HL-60/S4 (cell line): ENCODE measurements around the gene PLPP1.

Experiments used
- in situ Hi-C: fragments of 300-500 bp; cut with MboI; formaldehyde crosslinking; loops from 2 replicates; pipeline ENCODE4 v1.14.3; 2022; ENCODE audit warnings: low sequenced_read_pairs

PLPP1 gene

DNA sequence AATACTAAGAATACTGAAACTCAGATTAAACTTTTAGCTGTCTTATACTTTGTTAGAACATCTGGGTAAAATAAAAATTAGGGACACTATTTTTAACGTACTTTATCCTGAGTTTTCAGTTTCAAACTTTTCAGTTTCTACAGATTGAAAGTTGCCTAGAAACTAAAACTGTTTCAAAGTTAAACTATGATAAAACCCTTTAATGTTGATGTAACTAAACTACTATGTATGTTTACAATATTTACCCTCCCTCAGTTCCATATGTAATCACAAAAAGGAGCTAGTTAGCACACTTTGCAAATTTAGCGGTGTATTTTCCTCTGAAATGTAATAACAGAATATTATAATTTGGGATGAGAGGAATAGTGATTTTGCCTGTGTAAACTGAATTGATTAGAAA is 121.1 kb downstream of the PLPP1 start:
- in situ Hi-C loops = no loop called here

DNA sequence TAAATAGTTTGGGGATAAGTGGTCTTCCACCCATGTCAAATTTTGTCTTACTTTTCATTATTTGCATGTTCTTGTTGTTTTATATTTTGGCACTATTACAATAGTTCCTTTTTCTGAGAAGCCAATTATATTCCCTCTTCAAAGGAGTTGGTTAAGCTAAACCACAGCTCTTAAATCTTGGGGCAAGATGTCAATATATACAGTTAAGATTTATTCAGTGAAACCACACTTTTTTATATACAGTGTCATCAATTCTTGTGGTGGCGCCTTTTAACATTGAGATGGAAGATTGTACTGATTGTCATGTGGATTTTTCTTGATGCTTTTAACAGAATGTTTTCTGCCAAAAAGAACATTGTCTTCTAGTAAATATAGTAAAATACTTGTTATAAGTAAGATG is 122.9 kb downstream of the PLPP1 start:
- in situ Hi-C loops = no loop called here

DNA sequence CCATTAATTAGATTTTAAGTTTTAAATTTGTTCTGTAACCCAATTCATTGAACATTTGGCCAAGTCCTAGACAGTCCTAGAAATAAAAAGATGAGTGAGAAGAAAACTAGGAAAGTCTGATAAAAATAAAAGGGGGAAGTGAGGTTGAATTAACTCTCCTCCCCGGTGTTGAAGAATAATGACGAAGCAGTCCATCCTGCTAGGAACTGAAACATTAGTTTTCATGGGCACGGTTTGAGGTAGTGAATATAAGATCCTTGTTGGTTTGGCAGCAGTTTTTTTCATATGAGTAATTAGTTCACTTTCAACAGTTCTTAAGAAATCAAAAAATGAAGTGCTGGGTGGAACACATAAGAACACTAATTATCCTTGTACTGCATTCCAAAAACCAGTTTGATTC is 123.9 kb downstream of the PLPP1 start:
- in situ Hi-C loops = no loop called here

DNA sequence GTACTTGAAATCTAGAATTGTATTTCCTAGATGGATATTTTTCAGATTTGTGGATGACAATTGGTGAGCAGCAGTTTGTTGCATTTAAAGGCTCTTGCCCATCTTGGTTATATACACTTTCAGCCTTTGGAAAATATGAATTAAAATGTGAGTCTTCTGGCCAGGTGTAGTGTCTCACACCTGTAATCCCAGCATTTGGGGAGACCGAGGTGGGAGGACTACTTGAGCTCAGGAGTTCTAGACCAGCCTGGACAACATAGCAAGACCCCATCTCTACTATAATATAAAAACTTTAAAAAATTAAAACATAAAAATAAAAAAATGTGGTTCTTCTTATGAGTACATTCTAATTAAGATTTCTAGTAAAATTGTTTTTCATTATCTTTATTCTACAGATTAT is 125.0 kb downstream of the PLPP1 start:
- in situ Hi-C loops = no loop called here

DNA sequence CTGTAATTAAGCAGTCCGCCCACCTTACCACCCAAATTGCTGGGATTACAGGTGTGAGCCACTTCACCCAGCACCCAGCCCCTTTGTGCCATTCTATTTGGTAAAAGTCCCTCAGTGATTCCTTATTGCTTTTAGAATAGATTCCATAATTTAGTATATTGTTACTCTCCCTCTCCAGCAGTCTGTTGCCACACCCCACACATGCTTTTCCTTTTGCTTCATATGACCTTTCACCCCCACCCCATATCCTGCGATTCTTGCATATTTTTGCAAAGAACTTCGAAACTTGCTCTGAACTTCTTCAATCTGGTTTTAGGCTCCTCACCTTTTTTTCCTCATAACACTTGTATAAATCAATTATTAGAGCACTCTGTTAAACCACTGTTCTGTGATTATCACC is 126.8 kb downstream of the PLPP1 start:
- in situ Hi-C loops = no loop called here

DNA sequence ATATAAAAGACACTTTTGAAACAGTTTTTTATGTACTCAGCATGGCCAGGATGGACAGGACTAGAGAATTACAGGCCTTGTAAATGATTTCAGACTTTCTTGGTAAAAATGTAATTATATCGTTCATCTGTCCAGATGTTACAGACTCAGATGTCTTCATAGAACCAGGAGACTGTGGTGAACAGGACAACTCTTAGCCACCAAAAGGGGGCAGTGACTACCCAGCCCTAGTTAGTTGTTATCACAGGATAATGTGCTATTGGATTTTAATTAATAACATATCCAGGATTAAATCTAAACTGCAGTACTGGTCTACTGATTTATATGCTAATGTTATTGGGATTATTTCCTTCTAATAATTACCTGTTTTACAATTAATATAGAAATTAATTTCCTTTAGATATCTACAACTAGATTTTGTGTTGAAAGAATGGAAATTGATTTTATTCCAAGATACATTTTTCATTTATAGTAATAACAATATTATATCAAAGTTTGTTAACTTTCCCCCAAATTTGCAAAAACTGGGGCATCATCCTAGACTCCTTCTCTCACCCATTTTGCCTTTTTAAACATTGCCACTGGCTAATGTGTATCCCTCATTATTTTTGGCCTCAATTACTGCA is 127.6 kb downstream of the PLPP1 start:
- in situ Hi-C loops = no loop called here

DNA sequence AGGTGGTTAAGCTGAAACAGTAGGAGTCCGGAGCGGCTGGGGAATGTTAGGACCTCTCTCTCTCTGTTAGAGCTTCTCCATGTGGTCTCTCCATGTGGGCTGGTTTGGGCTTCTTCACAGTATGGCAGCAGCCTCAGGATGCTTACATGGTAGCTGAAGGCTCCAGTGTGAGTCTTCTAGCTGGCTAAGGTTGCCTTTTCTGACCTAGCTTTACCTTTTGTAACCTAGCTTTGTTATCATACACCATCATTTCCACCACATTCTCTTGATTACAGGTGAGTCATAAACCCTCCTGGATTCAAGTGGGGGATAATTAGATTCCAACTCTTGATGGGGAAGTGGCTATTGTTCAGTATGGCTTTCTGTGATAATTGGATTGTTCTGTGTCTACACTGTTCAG is 128.5 kb downstream of the PLPP1 start:
- in situ Hi-C loops = no loop called here

DNA sequence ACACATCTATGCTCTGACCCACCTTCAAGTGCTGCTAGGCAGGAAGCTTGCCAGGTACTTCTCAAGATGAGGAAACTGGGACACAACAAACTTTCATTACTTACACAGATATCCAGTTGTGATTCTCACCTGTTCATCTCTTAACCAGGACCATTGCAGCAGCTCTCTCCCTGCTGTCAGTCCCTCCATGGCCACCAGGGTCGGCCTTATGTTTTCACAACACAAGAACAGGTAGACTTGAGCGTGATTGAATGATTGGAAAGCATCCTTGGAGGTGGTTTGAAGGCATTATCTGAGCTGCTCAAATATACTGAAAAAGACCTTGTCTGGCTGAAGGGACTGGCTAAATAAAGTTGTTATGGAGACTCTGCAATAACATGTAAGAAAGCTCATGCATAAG is 132.6 kb downstream of the PLPP1 start:
- in situ Hi-C loops = no loop called here

DNA sequence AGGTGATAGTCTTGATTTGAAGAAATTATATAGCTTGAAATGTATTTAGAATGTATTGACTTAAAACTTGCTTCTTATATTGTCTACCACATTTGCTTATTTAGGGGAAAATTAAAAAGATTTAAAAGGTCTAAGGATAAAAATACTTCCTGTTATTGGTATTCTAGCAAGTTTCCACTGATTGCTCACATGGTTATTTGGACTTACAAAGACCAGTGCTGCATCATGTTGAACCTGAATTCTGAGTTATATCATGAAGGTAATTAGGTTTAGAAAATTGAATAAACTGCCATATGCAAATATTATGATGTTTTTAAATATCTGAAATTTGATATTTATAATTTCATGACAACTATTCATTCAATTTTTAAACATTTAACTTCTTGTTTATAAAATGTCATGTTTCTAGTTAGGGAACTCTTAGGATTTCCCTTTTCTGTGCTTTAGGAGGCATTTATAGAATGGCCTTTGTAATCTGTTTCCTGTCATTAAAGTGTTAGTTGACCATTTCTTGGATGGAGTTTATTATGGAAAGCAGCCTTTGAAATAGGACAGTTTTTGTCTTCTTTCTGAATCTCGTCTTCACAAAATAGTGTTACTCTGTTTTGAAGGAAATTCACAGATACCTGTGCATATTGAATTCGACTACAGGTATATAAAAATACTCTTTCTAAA is 141.1 kb downstream of the PLPP1 start:
- in situ Hi-C loops = no loop called here

DNA sequence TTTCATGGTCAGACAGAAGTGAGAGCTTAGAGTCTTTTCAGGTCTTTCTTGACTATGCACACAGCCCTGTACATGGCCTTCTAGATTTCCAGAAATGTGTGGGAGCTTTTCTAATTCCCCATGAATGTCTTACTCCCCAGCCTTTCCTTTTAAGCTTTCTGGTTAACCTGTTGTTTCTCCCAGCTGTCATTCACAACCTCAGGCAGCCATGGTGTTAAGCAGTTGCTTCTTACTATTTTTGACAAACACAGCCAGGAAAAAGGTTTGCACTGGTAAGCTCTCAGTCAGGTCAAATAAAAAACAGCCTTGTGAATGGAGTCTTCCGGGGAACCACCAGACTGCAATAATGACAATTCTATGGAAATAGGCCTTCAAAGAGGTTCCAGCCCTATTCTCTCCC is 142.1 kb downstream of the PLPP1 start:
- in situ Hi-C loops = no loop called here

DNA sequence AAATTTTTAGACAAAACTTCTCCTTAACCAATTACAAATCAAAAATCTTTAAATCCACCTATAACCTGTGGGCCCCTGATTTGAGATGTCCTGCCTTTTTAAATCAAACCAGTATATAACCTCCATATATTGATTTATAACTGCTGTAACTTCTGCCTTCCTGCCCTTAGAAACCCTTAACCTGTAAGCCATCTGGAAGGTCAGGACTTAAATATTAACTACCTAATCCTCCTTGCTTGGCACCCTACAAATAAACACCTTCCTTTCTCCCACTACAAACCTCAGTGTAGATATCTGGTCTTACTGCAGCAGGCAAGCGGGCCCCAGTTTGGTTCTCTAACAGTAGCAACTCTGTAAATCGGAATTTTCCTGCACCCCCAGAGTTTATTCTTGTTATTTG is 143.1 kb downstream of the PLPP1 start:
- in situ Hi-C loops = no loop called here

DNA sequence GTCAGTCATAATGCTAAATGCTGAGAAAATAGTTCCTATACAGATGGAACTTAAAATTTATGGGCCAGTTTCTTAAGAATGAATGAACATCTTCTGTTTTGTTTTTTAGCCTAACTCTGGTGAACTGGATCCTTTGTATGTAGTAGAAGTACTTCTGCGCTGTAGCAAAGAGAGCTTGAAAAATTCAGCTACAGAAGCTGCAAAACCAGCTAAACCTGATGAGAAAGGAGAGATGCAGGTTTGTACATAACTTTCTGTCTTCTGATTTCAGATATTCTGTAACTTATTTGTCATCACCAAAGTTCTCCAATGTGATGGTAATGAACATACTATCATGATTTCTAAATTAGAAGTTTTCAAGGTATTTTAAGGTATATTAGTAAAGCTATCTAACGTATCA is 146.9 kb downstream of the PLPP1 start:
- in situ Hi-C loops = no loop called here

DNA sequence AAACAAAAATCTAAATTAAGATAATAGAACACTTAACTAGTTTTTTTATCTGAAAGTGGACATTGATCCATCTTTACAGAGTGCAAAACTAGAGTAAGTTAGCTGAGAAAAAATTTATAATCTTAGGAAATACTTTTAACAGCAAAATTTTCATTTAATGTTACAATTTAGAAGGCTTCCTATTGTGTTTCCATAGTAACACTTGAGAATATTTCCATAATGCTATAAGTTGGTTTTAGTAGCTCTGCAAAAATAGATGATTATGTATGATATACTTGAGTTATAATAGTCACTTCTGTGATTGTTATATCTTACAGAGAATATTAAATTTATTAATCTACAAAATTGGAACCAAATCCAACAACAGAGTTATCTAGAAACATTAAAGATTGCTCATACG is 148.4 kb downstream of the PLPP1 start:
- in situ Hi-C loops = no loop called here

DNA sequence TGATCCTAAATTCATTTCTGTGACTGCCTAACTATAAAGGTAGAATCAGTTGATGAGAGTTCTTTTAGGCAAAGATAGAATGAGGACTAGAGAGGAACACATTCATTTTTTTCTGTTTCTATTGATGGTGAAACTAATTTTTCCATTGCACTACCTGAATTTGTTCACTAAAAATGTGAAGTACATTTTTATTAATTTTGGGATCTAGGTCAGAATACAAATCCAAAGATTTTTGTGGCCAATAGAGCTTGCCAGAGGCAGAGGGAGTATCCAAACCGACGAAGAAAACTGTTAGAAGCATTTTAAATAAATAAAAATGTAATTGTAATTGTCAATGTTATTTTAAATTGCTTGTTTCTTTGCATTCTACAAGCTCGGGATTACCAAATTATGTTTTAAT is 148.9 kb downstream of the PLPP1 start:
- in situ Hi-C loops = no loop called here

DNA sequence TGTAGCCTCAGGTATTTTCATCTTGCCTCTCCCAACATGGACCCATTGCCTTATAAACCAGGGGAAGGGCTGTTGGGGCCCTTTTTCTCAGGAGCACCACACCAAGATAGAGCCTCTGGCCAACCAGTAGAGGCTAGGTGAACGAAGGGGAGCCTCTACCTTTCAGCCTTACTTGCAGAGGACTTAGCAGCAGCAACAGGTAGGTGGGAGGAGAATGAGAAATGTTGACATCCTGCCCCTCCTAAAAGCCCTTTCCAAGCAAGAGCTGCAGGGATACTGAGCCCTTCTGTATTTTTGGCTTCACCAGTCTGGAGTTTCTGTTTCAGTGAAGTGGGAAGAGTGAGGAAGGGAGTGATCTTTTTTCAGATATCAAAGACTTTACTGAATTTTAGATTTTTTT is 149.5 kb downstream of the PLPP1 start:
- in situ Hi-C loops = no loop called here

DNA sequence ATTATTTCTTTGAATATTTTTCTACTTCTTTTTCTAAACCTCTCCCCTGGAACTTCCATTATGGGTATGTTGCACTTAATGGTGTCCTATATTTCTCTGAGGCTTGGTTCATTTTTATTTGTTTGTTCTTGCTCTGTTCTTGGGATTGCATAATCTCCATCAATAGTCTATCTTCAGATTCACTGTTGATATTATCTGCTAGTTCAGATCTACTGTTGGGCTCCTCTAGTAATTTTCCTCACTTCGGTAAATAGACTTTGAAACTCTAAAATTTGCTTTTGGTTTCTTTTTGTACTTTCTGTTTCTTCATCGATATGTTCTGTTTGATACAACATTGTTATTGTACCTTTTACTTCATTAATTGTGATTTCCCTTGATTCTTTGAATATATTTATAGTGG is 150.7 kb downstream of the PLPP1 start:
- in situ Hi-C loops = no loop called here

DNA sequence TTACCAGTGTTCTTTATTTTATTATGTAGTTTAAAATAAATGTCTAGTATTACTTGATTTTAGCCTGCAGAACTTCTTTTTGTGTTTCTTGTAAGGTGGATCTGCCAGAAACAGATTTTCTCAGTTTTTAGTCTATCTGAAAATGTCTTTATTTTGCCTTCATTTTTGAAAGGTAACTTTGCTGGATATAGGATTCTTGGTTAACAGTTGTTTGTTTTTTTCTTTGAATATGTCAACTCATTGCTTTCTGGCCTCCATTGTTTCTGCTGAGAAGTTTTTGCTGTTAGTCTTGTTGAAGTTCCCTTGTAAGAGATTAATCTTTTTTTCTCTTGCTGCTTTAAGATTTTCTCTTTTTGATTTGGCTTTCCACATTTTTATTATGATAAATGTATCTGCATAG is 151.5 kb downstream of the PLPP1 start:
- in situ Hi-C loops = no loop called here

DNA sequence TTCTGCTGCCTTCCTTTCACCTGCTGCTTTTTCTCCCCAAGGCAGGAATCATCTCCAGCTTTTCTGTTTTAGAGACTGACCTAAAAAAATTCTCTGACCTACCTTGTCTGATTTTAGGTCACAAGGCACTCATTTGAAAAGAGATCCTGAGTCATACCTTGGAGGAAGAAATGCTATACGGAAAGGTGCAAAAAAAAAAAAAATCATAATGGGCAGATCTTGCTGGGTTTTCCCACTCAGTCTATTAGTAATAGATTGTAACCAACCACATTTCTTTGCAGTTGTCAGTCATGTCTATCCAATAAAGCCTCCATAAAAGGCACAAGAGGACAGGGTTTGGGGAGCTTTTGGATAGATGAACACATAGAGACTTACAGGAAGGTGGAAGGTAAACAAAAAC is 157.0 kb downstream of the PLPP1 start:
- in situ Hi-C loops = no loop called here
